Measurements from ENCODE around the gene CLIC5. TPM values are rescaled to one million over a fixed set of nuclear protein-coding genes. Genes with fewer than 3 reads are reported as not detected.

The CLIC5 gene
- total RNA-seq = 0.58 and 5.2 TPM in 2 replicates

GRCh38 chr6:46015119-46015968, at the start of gene CLIC5:
TSS of gene CLIC5 (minus strand) at chr6:46015860. CDS start at chr6:46015542, 318 bp downstream.
- DNase-seq (ENCODE audit: low read depth) = no peak
- TF ChIP-seq CTCF (conservative IDR thresholded peaks at IDR 0.05; ENCODE audit: low read depth, low read length) = no peak
- H3K4me3 ChIP-seq (ENCODE audit: low read depth, low read length) = peak within 1 kb of the TSS; percentile 57

GRCh38 chr6:46062991-46063390, 47.3 kb upstream of the CLIC5 start:
- no peak for DNase-seq (ENCODE audit: low read depth)
- TF ChIP-seq CTCF (conservative IDR thresholded peaks at IDR 0.05; ENCODE audit: low read depth, low read length) = no peak
- H3K4me3 ChIP-seq (ENCODE audit: low read depth, low read length) = no peak overlapping the region

- DNase-seq (ENCODE audit: low read depth) = peak; percentile 57
- TF ChIP-seq CTCF (conservative IDR thresholded peaks at IDR 0.05; ENCODE audit: low read depth, low read length) = no peak
- H3K4me3 ChIP-seq (ENCODE audit: low read depth, low read length) = no peak overlapping the region
These were observed 46.7 kb upstream of the CLIC5 start for GRCh38 chr6:46062312-46062711.

- TF ChIP-seq CTCF (conservative IDR thresholded peaks at IDR 0.05; ENCODE audit: low read depth, low read length) = no peak
- DNase-seq (ENCODE audit: low read depth) = no peak
- H3K4me3 ChIP-seq (ENCODE audit: low read depth, low read length) = no peak overlapping the region
These were observed 45.8 kb upstream of the CLIC5 start for GRCh38 chr6:46061497-46061896.

GRCh38 chr6:46059608-46060007, 43.9 kb upstream of the CLIC5 start:
- TF ChIP-seq CTCF (conservative IDR thresholded peaks at IDR 0.05; ENCODE audit: low read depth, low read length) = no peak
- no peak overlapping the region for H3K4me3 ChIP-seq (ENCODE audit: low read depth, low read length)
- DNase-seq (ENCODE audit: low read depth) = no peak

- DNase-seq (ENCODE audit: low read depth) = no peak
- H3K4me3 ChIP-seq (ENCODE audit: low read depth, low read length) = no peak overlapping the region
- no peak for TF ChIP-seq CTCF (conservative IDR thresholded peaks at IDR 0.05; ENCODE audit: low read depth, low read length)
These were observed 43.3 kb upstream of the CLIC5 start for GRCh38 chr6:46058951-46059350.

GRCh38 chr6:46057792-46058191, 42.1 kb upstream of the CLIC5 start:
- H3K4me3 ChIP-seq (ENCODE audit: low read depth, low read length) = no peak overlapping the region
- no peak for TF ChIP-seq CTCF (conservative IDR thresholded peaks at IDR 0.05; ENCODE audit: low read depth, low read length)
- DNase-seq (ENCODE audit: low read depth) = no peak
